Measurements from ENCODE around the gene TMEM35A.
"Not testable (repeated sequence)": the region's sequence is repeated elsewhere in the genome, so short reads cannot be mapped to it uniquely, and the experiment has no call there.

Gene TMEM35A

GRCh38 chrX:101078716-101079598 is at the start of gene TMEM35A:
TMEM35A (plus strand) TSS chrX:101078879; CDS start chrX:101079003, 124 bp downstream.
- DNase-seq (ENCODE audit: low read depth in 2 of 2) = no peak

- DNase-seq (ENCODE audit: low read depth in 2 of 2) = no peak
Observed at GRCh38 chrX:101029665-101030064, 49.0 kb upstream of the TMEM35A start.

GRCh38 chrX:101037231-101037630 is 41.4 kb upstream of the TMEM35A start:
- no peak for DNase-seq (ENCODE audit: low read depth in 2 of 2)

- DNase-seq (ENCODE audit: low read depth in 2 of 2) = no peak
Observed at GRCh38 chrX:101040197-101040596, 38.5 kb upstream of the TMEM35A start.

GRCh38 chrX:101051153-101051548 is 27.5 kb upstream of the TMEM35A start:
- no peak for DNase-seq (ENCODE audit: low read depth in 2 of 2)

GRCh38 chrX:101051549-101052302 is 27.0 kb upstream of the TMEM35A start, which contains the start of gene TRMT2B:
TRMT2B (minus strand) TSS chrX:101052111; CDS start chrX:101042289, 9,822 bp downstream.
- peak; percentile 61 to 66 for DNase-seq (ENCODE audit: low read depth in 2 of 2)

GRCh38 chrX:101056551-101056950 is 22.1 kb upstream of the TMEM35A start:
- DNase-seq (ENCODE audit: low read depth in 2 of 2) = not testable (repeated sequence)

GRCh38 chrX:101057093-101057714 is 21.5 kb upstream of the TMEM35A start:
- no peak for DNase-seq (ENCODE audit: low read depth in 2 of 2)

- no peak for DNase-seq (ENCODE audit: low read depth in 2 of 2)
Observed at GRCh38 chrX:101062176-101062575, 16.5 kb upstream of the TMEM35A start.

GRCh38 chrX:101071582-101071981 is 7.1 kb upstream of the TMEM35A start:
- no peak for DNase-seq (ENCODE audit: low read depth in 2 of 2)

GRCh38 chrX:101079736-101080270 is 1.1 kb downstream of the TMEM35A start:
- no peak for DNase-seq (ENCODE audit: low read depth in 2 of 2)

- DNase-seq (ENCODE audit: low read depth in 2 of 2) = no peak
Observed at GRCh38 chrX:101080326-101081124, 1.8 kb downstream of the TMEM35A start.

- no peak for DNase-seq (ENCODE audit: low read depth in 2 of 2)
Observed at GRCh38 chrX:101081231-101081630, 2.6 kb downstream of the TMEM35A start.

GRCh38 chrX:101091817-101092216 is 13.1 kb downstream of the TMEM35A start:
- DNase-seq (ENCODE audit: low read depth in 2 of 2) = no peak

GRCh38 chrX:101097546-101098453 is 19.1 kb downstream of the TMEM35A start, which contains the start of gene CENPI:
CENPI (plus strand) TSS chrX:101098204; CDS start chrX:101101071, 2,867 bp downstream.
- DNase-seq (ENCODE audit: low read depth in 2 of 2) = peak; percentile 84 to 85

- DNase-seq (ENCODE audit: low read depth in 2 of 2) = no peak
Observed at GRCh38 chrX:101108284-101108683, 29.6 kb downstream of the TMEM35A start.

GRCh38 chrX:101117701-101118100 is 39.0 kb downstream of the TMEM35A start:
- DNase-seq (ENCODE audit: low read depth in 2 of 2) = no peak

- no peak for DNase-seq (ENCODE audit: low read depth in 2 of 2)
Observed at GRCh38 chrX:101136235-101136634, 57.6 kb downstream of the TMEM35A start.

Measured in stimulated activated CD8-positive, alpha-beta memory T cell treated with anti-CD3 and anti-CD28 coated beads, Interleukin-2, amount 100 ng/mL, for 1 hour (primary cell).